MM.1S (cell line): ENCODE results near the gene RNF150.

Experiments
- DNase-seq: peaks from one replicate; pipeline ENCODE4 v3.0.0-alpha.2; 2015
- H2AFZ ChIP-seq: fragments of 300-600 bp; sonication (generic); 2 replicates; pipeline ENCODE4 v1.6.0; 2016; ENCODE audit warnings: antibody characterized with exemption, low read length
- H3F3A ChIP-seq: fragments of 300-600 bp; sonication (generic); 2 replicates; pipeline ENCODE4 v1.6.1; 2016; ENCODE audit warnings: mild to moderate bottlenecking, antibody characterized with exemption, low read length, moderate library complexity, mixed read lengths; ENCODE audit not compliant: insufficient read depth
- H3K27ac ChIP-seq: fragments of 300-600 bp; sonication (generic); 2 replicates; pipeline ENCODE4 v1.5.1; 2016; ENCODE audit warnings: mild to moderate bottlenecking, low read length
- H3K27me3 ChIP-seq: fragments of 300-600 bp; sonication (generic); replicated peaks from 2 replicates; pipeline ENCODE4 v1.6.0; 2016; ENCODE audit warnings: low read length; ENCODE audit not compliant: insufficient read depth
- H3K36me3 ChIP-seq: fragments of 300-600 bp; sonication (generic); replicated peaks from 2 replicates; pipeline ENCODE4 v1.6.1; 2016; ENCODE audit warnings: mild to moderate bottlenecking, low read length, mixed read lengths; ENCODE audit not compliant: insufficient read depth
- H3K4me1 ChIP-seq: fragments of 300-600 bp; sonication (generic); 2 replicates; pipeline ENCODE4 v1.6.1; 2016; ENCODE audit warnings: low read length, mixed read lengths
- H3K4me2 ChIP-seq: fragments of 300-600 bp; sonication (generic); 2 replicates; pipeline ENCODE4 v1.6.0; 2016; ENCODE audit warnings: low read depth, low read length
- H3K4me3 ChIP-seq: fragments of 300-600 bp; sonication (generic); 2 replicates; pipeline ENCODE4 v1.5.1; 2016; ENCODE audit warnings: low read length, mixed read lengths
- H3K79me2 ChIP-seq: fragments of 300-600 bp; sonication (generic); 2 replicates; pipeline ENCODE4 v1.6.1; 2016; ENCODE audit warnings: mixed run types, low read length, mixed read lengths
- H3K9ac ChIP-seq: fragments of 300-600 bp; sonication (generic); 2 replicates; pipeline ENCODE4 v1.6.1; 2016; ENCODE audit warnings: low read length, mixed read lengths
- H3K9me2 ChIP-seq: fragments of 300-600 bp; sonication (generic); replicated peaks from 2 replicates; pipeline ENCODE4 v1.6.1; 2016; ENCODE audit warnings: mild to moderate bottlenecking, low read length, mixed read lengths; ENCODE audit not compliant: insufficient read depth
- H3K9me3 ChIP-seq: fragments of 300-600 bp; sonication (generic); replicated peaks from 2 replicates; pipeline ENCODE4 v1.6.1; 2016; ENCODE audit warnings: mild to moderate bottlenecking, low read length, mixed read lengths; ENCODE audit not compliant: insufficient read depth
- H4K20me1 ChIP-seq: fragments of 300-600 bp; sonication (generic); 2 replicates; pipeline ENCODE4 v1.6.1; 2016; ENCODE audit warnings: mild to moderate bottlenecking, low read length, moderate library complexity, mixed read lengths; ENCODE audit not compliant: insufficient read depth
- EZH2 ChIP-seq: fragments of 300-600 bp; sonication (generic); optimal IDR thresholded peaks from 2 replicates; pipeline ENCODE3; 2017; ENCODE audit warnings: low read depth, mild to moderate bottlenecking, antibody characterized with exemption, low read length, mixed read lengths
- EZH2phosphoT487 ChIP-seq: fragments of 300-600 bp; sonication (generic); IDR thresholded peaks from 2 replicates; pipeline ENCODE4 v1.6.1; 2018; ENCODE audit warnings: antibody characterized with exemption, low read length
- TF ChIP-seq, protein P1 (sequence below): fragments of 300-600 bp; sonication (generic); IDR thresholded peaks from 2 replicates; pipeline ENCODE4 v1.5.1; 2016; ENCODE audit warnings: antibody characterized with exemption, low read length, mixed read lengths

The RNF150 gene

DNA sequence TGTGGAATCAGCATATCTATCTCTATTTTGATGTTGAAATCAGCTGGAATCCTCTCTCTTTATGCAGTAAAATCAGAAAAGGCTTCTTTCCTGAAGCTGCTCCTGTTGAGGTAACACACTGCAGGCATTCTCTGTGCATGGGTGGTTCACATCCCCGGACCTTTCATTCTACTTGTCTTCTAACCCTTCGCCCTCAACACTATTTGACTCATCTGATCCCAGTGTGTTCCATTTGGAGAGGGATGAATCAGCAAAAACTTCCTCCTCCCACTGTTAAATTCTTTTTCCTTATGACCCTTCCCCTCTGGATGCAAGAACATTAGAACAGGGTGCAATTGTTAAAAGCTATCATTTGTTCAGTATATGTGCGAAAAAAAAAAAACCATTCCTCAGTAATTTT is 67.4 kb downstream of the RNF150 start:
- TF ChIP-seq EZH2 (no peak), EZH2phosphoT487 (no peak)
- TF ChIP-seq, protein P1, sequence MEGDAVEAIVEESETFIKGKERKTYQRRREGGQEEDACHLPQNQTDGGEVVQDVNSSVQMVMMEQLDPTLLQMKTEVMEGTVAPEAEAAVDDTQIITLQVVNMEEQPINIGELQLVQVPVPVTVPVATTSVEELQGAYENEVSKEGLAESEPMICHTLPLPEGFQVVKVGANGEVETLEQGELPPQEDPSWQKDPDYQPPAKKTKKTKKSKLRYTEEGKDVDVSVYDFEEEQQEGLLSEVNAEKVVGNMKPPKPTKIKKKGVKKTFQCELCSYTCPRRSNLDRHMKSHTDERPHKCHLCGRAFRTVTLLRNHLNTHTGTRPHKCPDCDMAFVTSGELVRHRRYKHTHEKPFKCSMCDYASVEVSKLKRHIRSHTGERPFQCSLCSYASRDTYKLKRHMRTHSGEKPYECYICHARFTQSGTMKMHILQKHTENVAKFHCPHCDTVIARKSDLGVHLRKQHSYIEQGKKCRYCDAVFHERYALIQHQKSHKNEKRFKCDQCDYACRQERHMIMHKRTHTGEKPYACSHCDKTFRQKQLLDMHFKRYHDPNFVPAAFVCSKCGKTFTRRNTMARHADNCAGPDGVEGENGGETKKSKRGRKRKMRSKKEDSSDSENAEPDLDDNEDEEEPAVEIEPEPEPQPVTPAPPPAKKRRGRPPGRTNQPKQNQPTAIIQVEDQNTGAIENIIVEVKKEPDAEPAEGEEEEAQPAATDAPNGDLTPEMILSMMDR, result no peak
- Histone ChIP-seq H3K9me2 (no peaks in the 10 kb centered on the region), H3K27me3 (no peaks in the 10 kb centered on the region), H4K20me1 (no peaks in the 10 kb centered on the region), H3K79me2 (no peaks in the 10 kb centered on the region), H3K4me1 (no peaks in the 10 kb centered on the region), H3K4me3 (no peak overlapping the region), H2AFZ (no peak overlapping the region), H3K36me3 (no peaks in the 10 kb centered on the region), H3K9me3 (no peaks in the 10 kb centered on the region), H3K4me2 (no peak overlapping the region), H3K27ac (no peak overlapping the region), H3K9ac (no peak overlapping the region), H3F3A (no peaks in the 10 kb centered on the region)
- DNase-seq, result no peak

- Histone ChIP-seq H2AFZ (no peak overlapping the region), H3K9me2 (no peaks in the 10 kb centered on the region), H3K4me2 (no peak overlapping the region), H4K20me1 (no peaks in the 10 kb centered on the region), H3K4me3 (no peak overlapping the region), H3K9ac (no peak overlapping the region), H3K27me3 (no peaks in the 10 kb centered on the region), H3K27ac (no peak overlapping the region), H3K36me3 (no peaks in the 10 kb centered on the region), H3K4me1 (no peaks in the 10 kb centered on the region), H3K9me3 (no peaks in the 10 kb centered on the region), H3F3A (no peaks in the 10 kb centered on the region), H3K79me2 (no peaks in the 10 kb centered on the region)
- DNase-seq, result no peak
- TF ChIP-seq, protein P1, result no peak
- TF ChIP-seq EZH2phosphoT487 (no peak), EZH2 (no peak)
Measured at GRCh38 chr4:141062651-141063050, 70.6 kb downstream of the RNF150 start.

GRCh38 chr4:141058591-141059512 is 74.4 kb downstream of the RNF150 start:
- no peaks in the 10 kb centered on the region for H3K79me2 ChIP-seq
- DNase-seq, result no peak
- no peaks in the 10 kb centered on the region for H3K36me3 ChIP-seq
- H3K9ac ChIP-seq, result no peak overlapping the region
- no peaks in the 10 kb centered on the region for H3F3A ChIP-seq
- no peak overlapping the region for H3K4me2 ChIP-seq
- H3K9me3 ChIP-seq, result no peaks in the 10 kb centered on the region
- H3K9me2 ChIP-seq, result no peaks in the 10 kb centered on the region
- no peak overlapping the region for H2AFZ ChIP-seq
- H3K4me3 ChIP-seq, result no peak overlapping the region
- H3K4me1 ChIP-seq, result no peaks in the 10 kb centered on the region
- H4K20me1 ChIP-seq, result no peaks in the 10 kb centered on the region
- H3K27me3 ChIP-seq, result no peaks in the 10 kb centered on the region
- no peak for TF ChIP-seq EZH2phosphoT487
- TF ChIP-seq, protein P1, result no peak
- no peak for TF ChIP-seq EZH2
- H3K27ac ChIP-seq, result no peak overlapping the region
